Heart right ventricle (tissue), 16 donors: Measurements from ENCODE around the gene IMMT. TPM values are rescaled to one million over a fixed set of nuclear protein-coding genes. Genes with fewer than 3 reads are reported as not detected.
A peak's percentile ranks its signal among the peaks of the same experiment; 100 is the strongest.
"Not testable (repeated sequence)": the region's sequence is repeated elsewhere in the genome, so short reads cannot be mapped to it uniquely, and the experiment has no call there.

Source experiments
- ATAC-seq, 8 donors: fragments of 200-7000 bp; cut with Tn5 transposase; one replicate each; pipeline ENCODE4 v1.9.1; 2020; ENCODE audit warnings: mild to moderate bottlenecking in 8 of 8, moderate library complexity in 8 of 8, moderate number of reproducible peaks in 1 of 8
- DNase-seq, 2 donors: peaks; one replicate each; pipeline ENCODE4 v3.0.0-alpha.2; 2020
- H3K27ac ChIP-seq, 10 donors: fragments of 200-600 bp; sonication (generic) in 2 of 10; one replicate each; pipeline versions ENCODE4 v1.5.0 to v1.8.0; 2020 to 2022; ENCODE audit warnings: mild to moderate bottlenecking in 3 of 10
- H3K27me3 ChIP-seq, 7 donors: fragments of 200-600 bp; one replicate each; pipeline ENCODE4 v1.8.0; 2021 to 2022; ENCODE audit warnings: mild to moderate bottlenecking in 2 of 7
- H3K36me3 ChIP-seq, 9 donors: fragments of 200-600 bp; sonication (generic) in 1 of 9; one replicate each; pipeline versions ENCODE4 v1.5.0 to v1.8.0; 2020 to 2022; ENCODE audit warnings: mild to moderate bottlenecking in 2 of 9
- H3K4me1 ChIP-seq, 9 donors: fragments of 200-600 bp; sonication (generic) in 1 of 9; one replicate each; pipeline versions ENCODE4 v1.5.0 to v1.8.0; 2020 to 2022; ENCODE audit warnings: mild to moderate bottlenecking in 4 of 9
- H3K4me3 ChIP-seq, 10 donors: fragments of 200-600 bp; sonication (generic) in 2 of 10; one replicate each; pipeline versions ENCODE4 v1.5.0 to v1.8.0; 2020 to 2022; ENCODE audit warnings: mild to moderate bottlenecking in 7 of 10, moderate library complexity in 2 of 10
- H3K9me3 ChIP-seq, 11 donors: fragments of 200-600 bp in 10 of 11; sonication (generic) in 2 of 11; one replicate each; pipeline versions ENCODE4 v1.5.0 to v1.8.0; 2013 to 2022; ENCODE audit warnings: mild to moderate bottlenecking in 2 of 11, control low read depth in 1 of 11, moderate library complexity in 1 of 11
- CTCF ChIP-seq, 9 donors: fragments of 200-600 bp; sonication (generic) in 2 of 9; IDR thresholded peaks; one replicate each; pipeline versions ENCODE4 v1.5.0 to v1.8.0; 2021 to 2022; ENCODE audit warnings: antibody characterized with exemption in 9 of 9, mild to moderate bottlenecking in 5 of 9, moderate library complexity in 1 of 9
- WGBS, 2 donors: extraction: QIAGEN DNeasy Blood & Tissue Kit; methylation state at CpG; one replicate each; pipeline ENCODE4 v1.1.7; 2013; ENCODE audit warnings: inconsistent platforms in 1 of 2; 5-methylcytosine and 5-hydroxymethylcytosine counted together
- intact Hi-C, 10 donors: fragments of 100-400 bp; cut with DNase I; formaldehyde crosslinking; loops; one replicate each; pipeline versions ENCODE4 v1.11.1 to v1.14.2; 2022
- polyA plus RNA-seq, 2 donors: library from polyadenylated mRNA; stranded (reverse); fragments of 200-250 nt; gene quantifications; one replicate each; pipeline ENCODE4 v1.2.3, GENCODE V29; 2013
- total RNA-seq, 10 donors: library from RNA; stranded (reverse); fragmentation: NEBNext Ultra II Directional in 3 of 10; extraction: Animal tissue kit (Norgen Biotek cat#: 25700) in 3 of 10; gene quantifications; one replicate each; pipeline versions ENCODE4 v1.2.1 to v1.2.4, GENCODE V29; 2021 to 2023
- donor health status: Arrhythmogenic right ventricular cardiomyopathy.
- donor health status: ischemic (EF 13 %, LVEDD 7.1; RV severe dilation, severe dysfunction).
- donor health status: healthy with polysubstance abuse.
- donor health status: DM: no; HTN: yes; CAD: no.
- donor health status: DM: no; HTN: no; CAD: no.
- donor health status: ischemic (EF 25% LVEDD 6.9; RV normal size, moderate dysfunction).
- donor health status: ischemic (EF 25% LVEDD 5.7; RV mildly dilated, moderate dysfunction).
- donor health status: healthy.
- donor health status: DM: yes; HTN: yes; CAD: no.
- donor health status: Ischemic cardiomyopathy.
- donor health status: ischemic (EF 35%, LVEDD 5.7; RV mildly dilated, moderate dysfunction).
- donor health status: nonischemic (EF 11% LVEDD 7.7; RV severe dilation, severe dysfunction).
- donor health status: DM: yes; HTN: yes; CAD: no.
- donor health status: PGD.
- donor health status: ischemic (EF 29% LVEDD 5.4; RV normal size, mild dysfunction).
- donor health status: nonischemic (EF 23%, LVEDD 6.1; RV moderate dilation, normal function).

Gene IMMT
- total and polyA plus RNA-seq, 12 donors: 48.2 to 333 (median 298) TPM

GRCh38 chr2:86203614-86204013, 8.4 kb upstream of the IMMT start:
- WGBS, 2 donors: 90 to 94% methylated on average over 1 of the region's 1 CpG
- Histone ChIP-seq H3K27me3 (no peaks in the 10 kb centered on the region), H3K36me3 (peaks cover 0 to 37% (median 28%) of the 10 kb centered on the region in 9 donors), H3K4me1 (peaks cover 0 to 59% (median 37%) of the 10 kb centered on the region in 9 donors), H3K27ac (peak overlapping the region in 2 of 10 donors; percentile 15 to 57), H3K4me3 (no peak overlapping the region), H3K9me3 (no peaks in the 10 kb centered on the region)
- no peak for TF ChIP-seq CTCF (IDR thresholded peaks at IDR 0.05)
- ATAC-seq (no peak), DNase-seq (no peak)
- intact Hi-C loops: no loop called here

- no peak overlapping the region for H3K4me3 ChIP-seq
- no peak for DNase-seq
- intact Hi-C loops: no loop called here
- peak in 5 of 8 donors; percentile 20 to 30 (median 25) for ATAC-seq
- H3K4me1 ChIP-seq: peaks cover 0 to 59% (median 38%) of the 10 kb centered on the region in 9 donors
- WGBS, 2 donors: 49 to 66% methylated on average over 9 of the region's 9 CpGs
- peaks cover 0 to 28% (median 19%) of the 10 kb centered on the region in 9 donors for H3K36me3 ChIP-seq
- no peak for TF ChIP-seq CTCF (IDR thresholded peaks at IDR 0.05)
- H3K27ac ChIP-seq: peak overlapping the region in 9 of 10 donors; percentile 16 to 66 (median 39)
- no peaks in the 10 kb centered on the region for H3K27me3 ChIP-seq
- H3K9me3 ChIP-seq: no peaks in the 10 kb centered on the region
Observed at GRCh38 chr2:86202702-86203101, 7.4 kb upstream of the IMMT start.

GRCh38 chr2:86202336-86202692, 7.1 kb upstream of the IMMT start:
- 70% methylated on average over 2 of the region's 2 CpGs for WGBS, 2 donors
- intact Hi-C loops: no loop called here
- peaks cover 0 to 24% (median 15%) of the 10 kb centered on the region in 9 donors for H3K36me3 ChIP-seq
- H3K27ac ChIP-seq: peak overlapping the region in 9 of 10 donors; percentile 16 to 66 (median 39)
- no peaks in the 10 kb centered on the region for H3K9me3 ChIP-seq
- DNase-seq (no peak), ATAC-seq (no peak)
- TF ChIP-seq CTCF (IDR thresholded peaks at IDR 0.05): no peak
- H3K27me3 ChIP-seq: no peaks in the 10 kb centered on the region
- H3K4me3 ChIP-seq: no peak overlapping the region
- H3K4me1 ChIP-seq: peaks cover 0 to 59% (median 38%) of the 10 kb centered on the region in 9 donors

GRCh38 chr2:86201671-86202335, 6.5 kb upstream of the IMMT start:
- peak in 4 of 9 donors; percentile 17 to 37 (median 27) for TF ChIP-seq CTCF (IDR thresholded peaks at IDR 0.05)
- Histone ChIP-seq H3K4me1 (peaks cover 0 to 59% (median 40%) of the 10 kb centered on the region in 9 donors), H3K27ac (peak overlapping the region in 9 of 10 donors; percentile 16 to 66 (median 39)), H3K9me3 (no peaks in the 10 kb centered on the region), H3K27me3 (no peaks in the 10 kb centered on the region), H3K4me3 (no peak overlapping the region), H3K36me3 (peaks cover 0 to 19% (median 11%) of the 10 kb centered on the region in 9 donors)
- 48 to 52% methylated on average over 8 of the region's 8 CpGs for WGBS, 2 donors
- DNase-seq (no peak), ATAC-seq (peak in 1 of 8 donors; percentile 22)
- intact Hi-C loops: no loop called here

GRCh38 chr2:86200564-86200963, 5.3 kb upstream of the IMMT start:
- DNase-seq, H3K9me3 ChIP-seq, intact Hi-C loops, H3K27me3 ChIP-seq, ATAC-seq, H3K36me3 ChIP-seq: not testable (repeated sequence)
- peaks cover 3 to 64% (median 53%) of the 10 kb centered on the region in 9 donors for H3K4me1 ChIP-seq
- H3K4me3 ChIP-seq: peak overlapping the region in 8 of 10 donors; percentile 57 to 93 (median 73)
- 70 to 78% methylated on average over 11 of the region's 11 CpGs for WGBS, 2 donors
- H3K27ac ChIP-seq: peak overlapping the region in 2 of 10 donors; percentile 92 to 97
